HEK293 (cell line): ENCODE results near the gene NAA80.
A peak's percentile ranks its signal among the peaks of the same experiment; 100 is the strongest.

Experiments used
- CTCF ChIA-PET: fragments of 350-600 bp; formaldehyde crosslinking; extraction: SDS; loops from one replicate; lab custom pipeline; 2021; ENCODE audit warnings: antibody characterized with exemption; lab: Yijun Ruan, JAX
- POLR2A ChIA-PET: fragments of 300-600 bp; formaldehyde crosslinking; extraction: SDS; loops from one replicate; lab custom pipeline; 2020; ENCODE audit warnings: antibody characterized with exemption, inconsistent platforms; lab: Yijun Ruan, JAX
- H3K27ac ChIP-seq: fragments of 200-500 bp; sonication (Bioruptor generic); 2 replicates; pipeline ENCODE4 v1.5.1; 2014; ENCODE audit warnings: low read depth, low read length, control low read depth, inconsistent platforms; ENCODE audit errors: extremely low read depth
- H3K36me3 ChIP-seq, 2 experiments: fragments of 200-500 bp in 1 of 2; sonication (Bioruptor generic) in 1 of 2; 1 replicate in 1 of 2; 2 replicates in 1 of 2; pipeline ENCODE4 v1.5.1; 2014 to 2017; ENCODE audit warnings: inconsistent platforms in 2 of 2, low read length in 2 of 2; ENCODE audit not compliant: control insufficient read depth in 2 of 2, insufficient read depth in 1 of 2
- H3K4me1 ChIP-seq: fragments of 200-500 bp; sonication (Bioruptor generic); 2 replicates; pipeline ENCODE4 v1.5.1; 2014; ENCODE audit warnings: mild to moderate bottlenecking, low read length, inconsistent platforms; ENCODE audit not compliant: control insufficient read depth, insufficient read depth
- H3K4me3 ChIP-seq: 2 replicates; pipeline ENCODE4 v1.5.1; 2011; ENCODE audit warnings: low read depth, mild to moderate bottlenecking, control low read depth, low read length, moderate library complexity
- H3K9me3 ChIP-seq: fragments of 200-500 bp; sonication (Bioruptor generic); 2 replicates; pipeline ENCODE4 v1.5.1; 2014; ENCODE audit warnings: low read depth, low read length, inconsistent platforms; ENCODE audit not compliant: control insufficient read depth, insufficient read depth
- EGR2 ChIP-seq: fragments of 450-650 bp; formaldehyde crosslinking; IDR thresholded peaks from 2 replicates; pipeline ENCODE4 v1.5.1; 2016; ENCODE audit warnings: low read depth, missing biosample characterization, missing genetic modification characterization
- HOXA7 ChIP-seq: sonication (generic); formaldehyde crosslinking; IDR thresholded peaks from 2 replicates; pipeline ENCODE4 v1.8.1; 2022; ENCODE audit warnings: missing genetic modification reagents, borderline replicate concordance
- KLF1 ChIP-seq: fragments of 450-650 bp; formaldehyde crosslinking; IDR thresholded peaks from 2 replicates; pipeline ENCODE4 v1.5.1; 2016; ENCODE audit warnings: missing biosample characterization, missing genetic modification characterization
- MYNN ChIP-seq: fragments of 450-650 bp; formaldehyde crosslinking; IDR thresholded peaks from 2 replicates; pipeline ENCODE4 v1.5.1; 2016; ENCODE audit warnings: missing biosample characterization, missing genetic modification characterization, borderline replicate concordance
- ZEB2 ChIP-seq: fragments of 450-650 bp; formaldehyde crosslinking; IDR thresholded peaks from 2 replicates; pipeline ENCODE4 v1.5.1; 2016; ENCODE audit warnings: missing biosample characterization, missing genetic modification characterization
- ZFP37 ChIP-seq: fragments of 450-650 bp; formaldehyde crosslinking; IDR thresholded peaks from 2 replicates; pipeline ENCODE4 v1.5.1; 2016; ENCODE audit warnings: missing biosample characterization, missing genetic modification characterization
- ZNF10 ChIP-seq: fragments of 450-650 bp; formaldehyde crosslinking; IDR thresholded peaks from 2 replicates; pipeline ENCODE4 v1.5.1; 2017; ENCODE audit warnings: missing biosample characterization, missing genetic modification characterization
- ZNF121 ChIP-seq: fragments of 450-650 bp; formaldehyde crosslinking; IDR thresholded peaks from 2 replicates; pipeline ENCODE4 v1.5.1; 2016; ENCODE audit warnings: missing biosample characterization, missing genetic modification characterization
- ZNF2 ChIP-seq: fragments of 450-650 bp; formaldehyde crosslinking; IDR thresholded peaks from 2 replicates; pipeline ENCODE4 v1.5.1; 2016; ENCODE audit warnings: missing biosample characterization, missing genetic modification characterization
- ZNF202 ChIP-seq: fragments of 450-650 bp; formaldehyde crosslinking; IDR thresholded peaks from 2 replicates; pipeline ENCODE4 v1.5.1; 2016; ENCODE audit warnings: missing biosample characterization, missing genetic modification characterization, borderline replicate concordance
- ZNF239 ChIP-seq: fragments of 450-650 bp; formaldehyde crosslinking; IDR thresholded peaks from 2 replicates; pipeline ENCODE4 v1.5.1; 2016; ENCODE audit warnings: missing biosample characterization, missing genetic modification characterization
- ZNF274 ChIP-seq, 2 experiments: fragments of 200-500 bp in 1 of 2; fragments of 450-650 bp in 1 of 2; sonication (Bioruptor generic) in 1 of 2; formaldehyde crosslinking in 1 of 2; IDR thresholded peaks; 2 replicates each; pipeline versions ENCODE4 v1.5.1 to v1.6.1; 2014 to 2016; ENCODE audit warnings: borderline replicate concordance in 1 of 2, inconsistent platforms in 1 of 2, low read length in 1 of 2, missing biosample characterization in 1 of 2, missing genetic modification characterization in 1 of 2
- ZNF530 ChIP-seq: fragments of 450-650 bp; formaldehyde crosslinking; IDR thresholded peaks from 2 replicates; pipeline ENCODE4 v1.5.1; 2016; ENCODE audit warnings: low read depth, missing biosample characterization, missing genetic modification characterization
- ZNF560 ChIP-seq: fragments of 450-650 bp; formaldehyde crosslinking; IDR thresholded peaks from 2 replicates; pipeline ENCODE4 v1.5.1; 2017; ENCODE audit warnings: missing biosample characterization, missing genetic modification characterization, borderline replicate concordance
- ZNF571 ChIP-seq: fragments of 450-650 bp; formaldehyde crosslinking; IDR thresholded peaks from 2 replicates; pipeline ENCODE4 v1.5.0; 2017; ENCODE audit warnings: missing biosample characterization, missing genetic modification characterization
- TF ChIP-seq, protein P1 (sequence below): fragments of 450-650 bp; formaldehyde crosslinking; IDR thresholded peaks from 2 replicates; pipeline ENCODE4 v1.5.1; 2016; ENCODE audit warnings: missing biosample characterization, missing genetic modification characterization
- TF ChIP-seq, protein P2 (sequence below): fragments of 450-650 bp; formaldehyde crosslinking; conservative IDR thresholded peaks from 2 replicates; pipeline ENCODE4 v1.5.1; 2016; ENCODE audit warnings: low read depth, missing biosample characterization, missing genetic modification characterization
- TF ChIP-seq, protein P3 (sequence below): fragments of 450-650 bp; formaldehyde crosslinking; IDR thresholded peaks from 2 replicates; pipeline ENCODE4 v1.5.0; 2017; ENCODE audit warnings: missing biosample characterization, missing genetic modification characterization, borderline replicate concordance
- TF ChIP-seq, protein P4 (sequence below): fragments of 450-650 bp; formaldehyde crosslinking; IDR thresholded peaks from 2 replicates; pipeline ENCODE4 v1.5.1; 2017; ENCODE audit warnings: missing biosample characterization, mild to moderate bottlenecking, missing genetic modification characterization, moderate library complexity
- TF ChIP-seq, protein P5 (sequence below): fragments of 450-650 bp; formaldehyde crosslinking; IDR thresholded peaks from 2 replicates; pipeline ENCODE4 v1.5.1; 2016; ENCODE audit warnings: missing biosample characterization, missing genetic modification characterization
- TF ChIP-seq, protein P6 (sequence below): fragments of 450-650 bp; formaldehyde crosslinking; IDR thresholded peaks from 2 replicates; pipeline ENCODE4 v1.5.1; 2016; ENCODE audit warnings: missing biosample characterization, missing genetic modification characterization

Gene NAA80

DNA sequence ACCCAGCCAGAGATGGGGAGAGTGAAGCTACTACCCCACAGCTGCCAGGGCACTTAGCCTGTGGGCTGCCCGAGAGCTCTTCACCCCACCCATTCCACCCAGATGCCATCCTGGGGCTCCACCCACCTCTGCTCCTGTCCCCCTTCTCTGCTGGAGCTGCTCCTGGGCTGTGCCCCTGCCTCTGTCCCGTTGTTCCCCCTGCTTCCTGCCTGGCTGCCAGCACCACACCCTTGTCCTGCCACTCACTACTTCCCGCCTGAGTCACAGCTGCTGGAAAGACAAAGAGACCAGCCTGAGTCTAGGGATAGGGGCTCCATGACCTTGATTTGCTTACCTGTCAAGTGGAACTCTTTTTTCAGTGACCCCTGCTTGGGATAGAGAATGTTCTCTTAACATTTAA is 50.8 kb downstream of the NAA80 start:
- 0 out of 2 replicates have a peak, but pooled peaks cover 4% of the 10 kb centered on the region for H3K4me1 ChIP-seq
- CTCF ChIA-PET, result interaction anchor here (0.6 to 5.5 kb wide), 10 partner anchors 11 to 119 kb away, joined by 3 to 71 read pairs (median 4); partner anchors contain the start of genes GNAI2 and GNAT1
- POLR2A ChIA-PET, result interaction anchor here (1.3 kb wide), 1 partner anchor 13 kb away, joined by 3 read pairs; the partner anchor contains the start of gene GNAI2
- H3K36me3 ChIP-seq, result peaks cover 0 to 21% of the 10 kb centered on the region in 2 experiments; a peak in 2 of 3 replicates
- H3K27ac ChIP-seq, result no peak overlapping the region
- peak; percentile 56 for TF ChIP-seq KLF1
- TF ChIP-seq, protein P1, sequence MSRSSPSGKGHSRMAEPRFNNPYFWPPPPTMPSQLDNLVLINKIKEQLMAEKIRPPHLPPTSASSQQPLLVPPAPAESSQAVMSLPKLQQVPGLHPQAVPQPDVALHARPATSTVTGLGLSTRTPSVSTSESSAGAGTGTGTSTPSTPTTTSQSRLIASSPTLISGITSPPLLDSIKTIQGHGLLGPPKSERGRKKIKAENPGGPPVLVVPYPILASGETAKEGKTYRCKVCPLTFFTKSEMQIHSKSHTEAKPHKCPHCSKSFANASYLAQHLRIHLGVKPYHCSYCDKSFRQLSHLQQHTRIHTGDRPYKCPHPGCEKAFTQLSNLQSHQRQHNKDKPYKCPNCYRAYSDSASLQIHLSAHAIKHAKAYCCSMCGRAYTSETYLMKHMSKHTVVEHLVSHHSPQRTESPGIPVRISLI (tag by site-specific recombination), result no peak
- H3K9me3 ChIP-seq, result no peaks in the 10 kb centered on the region
- no peak overlapping the region for H3K4me3 ChIP-seq

DNA sequence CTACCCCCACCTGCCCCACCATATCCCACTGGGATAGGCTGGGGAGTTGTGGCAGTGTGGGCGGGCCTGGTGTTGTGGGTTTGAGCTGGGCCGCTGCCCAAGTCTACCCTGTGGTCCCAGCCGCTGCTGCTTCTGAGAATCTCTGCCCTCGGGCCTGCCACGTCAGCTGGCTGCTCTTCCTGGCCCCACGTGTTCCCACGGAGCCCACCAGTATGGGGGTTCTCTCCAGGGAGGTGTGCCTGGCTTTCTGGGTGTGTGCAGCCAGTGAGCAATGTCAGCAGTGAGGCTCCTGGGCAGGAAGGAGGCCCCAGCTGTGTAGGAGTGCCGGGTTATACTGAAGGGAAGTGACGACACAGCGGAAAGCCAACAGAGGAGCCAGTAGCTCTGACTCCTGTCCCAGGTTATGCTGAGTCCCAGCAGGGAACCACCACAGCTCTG is 52.7 kb downstream of the NAA80 start:
- ChIA-PET POLR2A (interaction anchor here (0.6 to 1.8 kb wide), 5 partner anchors 11 to 46 kb away, joined by 3 to 17 read pairs (median 4); partner anchors contain the start of genes GNAI2 and IFRD2), CTCF (interaction anchor here (0.6 to 5.5 kb wide), 26 partner anchors 9 to 456 kb away, joined by 3 to 71 read pairs (median 5); partner anchors contain the start of genes GNAI2, GNAT1, IFRD2 and LSMEM2)
- H3K4me1 ChIP-seq, result 0 out of 2 replicates have a peak, but pooled peaks cover 4% of the 10 kb centered on the region
- H3K36me3 ChIP-seq, result peaks cover 0 to 8% of the 10 kb centered on the region in 2 experiments; a peak in 2 of 3 replicates
- H3K27ac ChIP-seq, result peak overlapping the region; percentile 43
- H3K9me3 ChIP-seq, result no peaks in the 10 kb centered on the region
- no peak overlapping the region for H3K4me3 ChIP-seq
- no peak for TF ChIP-seq ZNF202
- no peak for TF ChIP-seq ZNF121 (tag by site-specific recombination)
- no peak for TF ChIP-seq ZNF571 (tag by site-specific recombination)
- TF ChIP-seq ZEB2, result no peak
- TF ChIP-seq, protein P2, sequence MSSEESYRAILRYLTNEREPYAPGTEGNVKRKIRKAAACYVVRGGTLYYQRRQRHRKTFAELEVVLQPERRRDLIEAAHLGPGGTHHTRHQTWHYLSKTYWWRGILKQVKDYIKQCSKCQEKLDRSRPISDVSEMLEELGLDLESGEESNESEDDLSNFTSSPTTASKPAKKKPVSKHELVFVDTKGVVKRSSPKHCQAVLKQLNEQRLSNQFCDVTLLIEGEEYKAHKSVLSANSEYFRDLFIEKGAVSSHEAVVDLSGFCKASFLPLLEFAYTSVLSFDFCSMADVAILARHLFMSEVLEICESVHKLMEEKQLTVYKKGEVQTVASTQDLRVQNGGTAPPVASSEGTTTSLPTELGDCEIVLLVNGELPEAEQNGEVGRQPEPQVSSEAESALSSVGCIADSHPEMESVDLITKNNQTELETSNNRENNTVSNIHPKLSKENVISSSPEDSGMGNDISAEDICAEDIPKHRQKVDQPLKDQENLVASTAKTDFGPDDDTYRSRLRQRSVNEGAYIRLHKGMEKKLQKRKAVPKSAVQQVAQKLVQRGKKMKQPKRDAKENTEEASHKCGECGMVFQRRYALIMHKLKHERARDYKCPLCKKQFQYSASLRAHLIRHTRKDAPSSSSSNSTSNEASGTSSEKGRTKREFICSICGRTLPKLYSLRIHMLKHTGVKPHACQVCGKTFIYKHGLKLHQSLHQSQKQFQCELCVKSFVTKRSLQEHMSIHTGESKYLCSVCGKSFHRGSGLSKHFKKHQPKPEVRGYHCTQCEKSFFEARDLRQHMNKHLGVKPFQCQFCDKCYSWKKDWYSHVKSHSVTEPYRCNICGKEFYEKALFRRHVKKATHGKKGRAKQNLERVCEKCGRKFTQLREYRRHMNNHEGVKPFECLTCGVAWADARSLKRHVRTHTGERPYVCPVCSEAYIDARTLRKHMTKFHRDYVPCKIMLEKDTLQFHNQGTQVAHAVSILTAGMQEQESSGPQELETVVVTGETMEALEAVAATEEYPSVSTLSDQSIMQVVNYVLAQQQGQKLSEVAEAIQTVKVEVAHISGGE (tag by site-specific recombination), result no peak
- TF ChIP-seq ZNF10 (tag by site-specific recombination), result no peak
- TF ChIP-seq ZNF2 (tag by site-specific recombination), result no peak
- TF ChIP-seq, protein P3, sequence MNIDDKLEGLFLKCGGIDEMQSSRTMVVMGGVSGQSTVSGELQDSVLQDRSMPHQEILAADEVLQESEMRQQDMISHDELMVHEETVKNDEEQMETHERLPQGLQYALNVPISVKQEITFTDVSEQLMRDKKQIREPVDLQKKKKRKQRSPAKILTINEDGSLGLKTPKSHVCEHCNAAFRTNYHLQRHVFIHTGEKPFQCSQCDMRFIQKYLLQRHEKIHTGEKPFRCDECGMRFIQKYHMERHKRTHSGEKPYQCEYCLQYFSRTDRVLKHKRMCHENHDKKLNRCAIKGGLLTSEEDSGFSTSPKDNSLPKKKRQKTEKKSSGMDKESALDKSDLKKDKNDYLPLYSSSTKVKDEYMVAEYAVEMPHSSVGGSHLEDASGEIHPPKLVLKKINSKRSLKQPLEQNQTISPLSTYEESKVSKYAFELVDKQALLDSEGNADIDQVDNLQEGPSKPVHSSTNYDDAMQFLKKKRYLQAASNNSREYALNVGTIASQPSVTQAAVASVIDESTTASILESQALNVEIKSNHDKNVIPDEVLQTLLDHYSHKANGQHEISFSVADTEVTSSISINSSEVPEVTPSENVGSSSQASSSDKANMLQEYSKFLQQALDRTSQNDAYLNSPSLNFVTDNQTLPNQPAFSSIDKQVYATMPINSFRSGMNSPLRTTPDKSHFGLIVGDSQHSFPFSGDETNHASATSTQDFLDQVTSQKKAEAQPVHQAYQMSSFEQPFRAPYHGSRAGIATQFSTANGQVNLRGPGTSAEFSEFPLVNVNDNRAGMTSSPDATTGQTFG (tag by site-specific recombination), result no peak
- no peak for TF ChIP-seq ZNF239 (tag by site-specific recombination)
- no peak for TF ChIP-seq HOXA7 (CRISPR knock-in tag)
- TF ChIP-seq, protein P4, sequence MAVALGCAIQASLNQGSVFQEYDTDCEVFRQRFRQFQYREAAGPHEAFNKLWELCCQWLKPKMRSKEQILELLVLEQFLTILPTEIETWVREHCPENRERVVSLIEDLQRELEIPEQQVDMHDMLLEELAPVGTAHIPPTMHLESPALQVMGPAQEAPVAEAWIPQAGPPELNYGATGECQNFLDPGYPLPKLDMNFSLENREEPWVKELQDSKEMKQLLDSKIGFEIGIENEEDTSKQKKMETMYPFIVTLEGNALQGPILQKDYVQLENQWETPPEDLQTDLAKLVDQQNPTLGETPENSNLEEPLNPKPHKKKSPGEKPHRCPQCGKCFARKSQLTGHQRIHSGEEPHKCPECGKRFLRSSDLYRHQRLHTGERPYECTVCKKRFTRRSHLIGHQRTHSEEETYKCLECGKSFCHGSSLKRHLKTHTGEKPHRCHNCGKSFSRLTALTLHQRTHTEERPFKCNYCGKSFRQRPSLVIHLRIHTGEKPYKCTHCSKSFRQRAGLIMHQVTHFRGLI (tag by site-specific recombination), result no peak
- TF ChIP-seq, protein P5, sequence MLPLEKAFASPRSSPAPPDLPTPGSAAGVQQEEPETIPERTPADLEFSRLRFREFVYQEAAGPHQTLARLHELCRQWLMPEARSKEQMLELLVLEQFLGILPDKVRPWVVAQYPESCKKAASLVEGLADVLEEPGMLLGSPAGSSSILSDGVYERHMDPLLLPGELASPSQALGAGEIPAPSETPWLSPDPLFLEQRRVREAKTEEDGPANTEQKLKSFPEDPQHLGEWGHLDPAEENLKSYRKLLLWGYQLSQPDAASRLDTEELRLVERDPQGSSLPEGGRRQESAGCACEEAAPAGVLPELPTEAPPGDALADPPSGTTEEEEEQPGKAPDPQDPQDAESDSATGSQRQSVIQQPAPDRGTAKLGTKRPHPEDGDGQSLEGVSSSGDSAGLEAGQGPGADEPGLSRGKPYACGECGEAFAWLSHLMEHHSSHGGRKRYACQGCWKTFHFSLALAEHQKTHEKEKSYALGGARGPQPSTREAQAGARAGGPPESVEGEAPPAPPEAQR, result no peak
- TF ChIP-seq ZFP37, result no peak
- TF ChIP-seq EGR2, result peak; percentile 90
- TF ChIP-seq ZNF274 (IDR thresholded peaks at IDR 0.05; ENCODE audit: low read length), result no peak
- no peak for TF ChIP-seq ZNF274 (tag by site-specific recombination; IDR thresholded peaks at IDR 0.05; ENCODE audit: borderline replicate concordance)
- TF ChIP-seq, protein P6, sequence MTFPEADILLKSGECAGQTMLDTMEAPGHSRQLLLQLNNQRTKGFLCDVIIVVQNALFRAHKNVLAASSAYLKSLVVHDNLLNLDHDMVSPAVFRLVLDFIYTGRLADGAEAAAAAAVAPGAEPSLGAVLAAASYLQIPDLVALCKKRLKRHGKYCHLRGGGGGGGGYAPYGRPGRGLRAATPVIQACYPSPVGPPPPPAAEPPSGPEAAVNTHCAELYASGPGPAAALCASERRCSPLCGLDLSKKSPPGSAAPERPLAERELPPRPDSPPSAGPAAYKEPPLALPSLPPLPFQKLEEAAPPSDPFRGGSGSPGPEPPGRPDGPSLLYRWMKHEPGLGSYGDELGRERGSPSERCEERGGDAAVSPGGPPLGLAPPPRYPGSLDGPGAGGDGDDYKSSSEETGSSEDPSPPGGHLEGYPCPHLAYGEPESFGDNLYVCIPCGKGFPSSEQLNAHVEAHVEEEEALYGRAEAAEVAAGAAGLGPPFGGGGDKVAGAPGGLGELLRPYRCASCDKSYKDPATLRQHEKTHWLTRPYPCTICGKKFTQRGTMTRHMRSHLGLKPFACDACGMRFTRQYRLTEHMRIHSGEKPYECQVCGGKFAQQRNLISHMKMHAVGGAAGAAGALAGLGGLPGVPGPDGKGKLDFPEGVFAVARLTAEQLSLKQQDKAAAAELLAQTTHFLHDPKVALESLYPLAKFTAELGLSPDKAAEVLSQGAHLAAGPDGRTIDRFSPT (tag by site-specific recombination), result 0 out of 2 replicates have a peak, but pooled peaks have one; percentile 24
- TF ChIP-seq ZNF560 (tag by site-specific recombination), result no peak
- no peak for TF ChIP-seq MYNN (tag by site-specific recombination)
- no peak for TF ChIP-seq ZNF530 (tag by site-specific recombination)
